Activated T-cell treated with anti-CD3 and anti-CD28 coated beads, Interleukin-2, amount 50 U/mL, for 24 hours (primary cell): Measurements from ENCODE around the gene SPRED2.

ENCODE experiments used
- DNase-seq: peaks from one replicate; pipeline ENCODE4 v3.0.0-alpha.2; 2020
- H3K27ac Mint-ChIP-seq: 2 replicates; pipeline ENCODE4 v1.8.0; 2020; ENCODE audit warnings: mild to moderate bottlenecking, mixed read lengths
- H3K27me3 Mint-ChIP-seq: 2 replicates; pipeline ENCODE4 v1.8.0; 2020; ENCODE audit warnings: mixed read lengths
- H3K36me3 Mint-ChIP-seq: 2 replicates; pipeline ENCODE4 v1.8.0; 2020; ENCODE audit warnings: low read depth, mixed read lengths
- H3K4me1 Mint-ChIP-seq: 2 replicates; pipeline ENCODE4 v1.8.0; 2020; ENCODE audit warnings: low read depth, mixed read lengths
- H3K4me3 Mint-ChIP-seq: 2 replicates; pipeline ENCODE4 v1.8.0; 2020; ENCODE audit warnings: mild to moderate bottlenecking, moderate library complexity, mixed read lengths
- H3K9me3 Mint-ChIP-seq: 2 replicates; pipeline ENCODE4 v1.8.0; 2020; ENCODE audit warnings: mixed read lengths

The SPRED2 gene

GRCh38 chr2:65363879-65364666 is 68.3 kb downstream of the SPRED2 start:
- H3K27me3 Mint-ChIP-seq: peaks cover 8% of the 10 kb centered on the region
- H3K27ac Mint-ChIP-seq: no peak overlapping the region
- H3K9me3 Mint-ChIP-seq: no peaks in the 10 kb centered on the region
- no peaks in the 10 kb centered on the region for H3K36me3 Mint-ChIP-seq
- no peak overlapping the region for H3K4me3 Mint-ChIP-seq
- DNase-seq: no peak
- H3K4me1 Mint-ChIP-seq: peaks cover 35% of the 10 kb centered on the region

- Mint-ChIP-seq H3K9me3 (no peaks in the 10 kb centered on the region), H3K4me3 (no peak overlapping the region), H3K4me1 (peaks cover 47% of the 10 kb centered on the region), H3K36me3 (no peaks in the 10 kb centered on the region), H3K27ac (peak overlapping the region; percentile 24), H3K27me3 (peaks cover 10% of the 10 kb centered on the region)
- DNase-seq: no peak
Measured at GRCh38 chr2:65361623-65362022, 70.8 kb downstream of the SPRED2 start.

GRCh38 chr2:65360441-65360840 is 72.0 kb downstream of the SPRED2 start:
- no peak for DNase-seq
- H3K27ac Mint-ChIP-seq: no peak overlapping the region
- no peak overlapping the region for H3K4me3 Mint-ChIP-seq
- H3K36me3 Mint-ChIP-seq: no peaks in the 10 kb centered on the region
- peaks cover 42% of the 10 kb centered on the region for H3K4me1 Mint-ChIP-seq
- H3K27me3 Mint-ChIP-seq: peaks cover 17% of the 10 kb centered on the region
- H3K9me3 Mint-ChIP-seq: no peaks in the 10 kb centered on the region

- H3K4me1 Mint-ChIP-seq: peaks cover 42% of the 10 kb centered on the region
- H3K27me3 Mint-ChIP-seq: peaks cover 15% of the 10 kb centered on the region
- H3K4me3 Mint-ChIP-seq: no peak overlapping the region
- DNase-seq: no peak
- no peak overlapping the region for H3K27ac Mint-ChIP-seq
- H3K9me3 Mint-ChIP-seq: no peaks in the 10 kb centered on the region
- H3K36me3 Mint-ChIP-seq: no peaks in the 10 kb centered on the region
Measured at GRCh38 chr2:65358678-65359400, 73.6 kb downstream of the SPRED2 start.

- peak overlapping the region; percentile 42 for H3K27ac Mint-ChIP-seq
- H3K36me3 Mint-ChIP-seq: no peaks in the 10 kb centered on the region
- H3K9me3 Mint-ChIP-seq: no peaks in the 10 kb centered on the region
- H3K4me1 Mint-ChIP-seq: peaks cover 42% of the 10 kb centered on the region
- H3K4me3 Mint-ChIP-seq: no peak overlapping the region
- peaks cover 14% of the 10 kb centered on the region for H3K27me3 Mint-ChIP-seq
- DNase-seq: no peak
Measured at GRCh38 chr2:65357959-65358294, 74.5 kb downstream of the SPRED2 start.

GRCh38 chr2:65357095-65357958 is 75.1 kb downstream of the SPRED2 start:
- DNase-seq: no peak
- Mint-ChIP-seq H3K27ac (peak overlapping the region; percentile 42), H3K4me1 (peaks cover 42% of the 10 kb centered on the region), H3K4me3 (no peak overlapping the region), H3K9me3 (no peaks in the 10 kb centered on the region), H3K27me3 (peaks cover 14% of the 10 kb centered on the region), H3K36me3 (no peaks in the 10 kb centered on the region)

- DNase-seq: no peak
- H3K27ac Mint-ChIP-seq: no peak overlapping the region
- no peaks in the 10 kb centered on the region for H3K36me3 Mint-ChIP-seq
- H3K27me3 Mint-ChIP-seq: peaks cover 9% of the 10 kb centered on the region
- no peak overlapping the region for H3K4me3 Mint-ChIP-seq
- no peaks in the 10 kb centered on the region for H3K9me3 Mint-ChIP-seq
- peaks cover 33% of the 10 kb centered on the region for H3K4me1 Mint-ChIP-seq
Measured at GRCh38 chr2:65355186-65355831, 77.1 kb downstream of the SPRED2 start.

- Mint-ChIP-seq H3K9me3 (no peaks in the 10 kb centered on the region), H3K27ac (no peak overlapping the region), H3K4me1 (peaks cover 33% of the 10 kb centered on the region), H3K36me3 (no peaks in the 10 kb centered on the region), H3K4me3 (no peak overlapping the region), H3K27me3 (peaks cover 9% of the 10 kb centered on the region)
- no peak for DNase-seq
Measured at GRCh38 chr2:65354773-65355172, 77.6 kb downstream of the SPRED2 start.

GRCh38 chr2:65353927-65354326 is 78.5 kb downstream of the SPRED2 start:
- peaks cover 27% of the 10 kb centered on the region for H3K4me1 Mint-ChIP-seq
- peaks cover 9% of the 10 kb centered on the region for H3K27me3 Mint-ChIP-seq
- H3K27ac Mint-ChIP-seq: no peak overlapping the region
- H3K36me3 Mint-ChIP-seq: no peaks in the 10 kb centered on the region
- DNase-seq: no peak
- H3K9me3 Mint-ChIP-seq: no peaks in the 10 kb centered on the region
- H3K4me3 Mint-ChIP-seq: no peak overlapping the region

- Mint-ChIP-seq H3K9me3 (no peaks in the 10 kb centered on the region), H3K27me3 (peaks cover 9% of the 10 kb centered on the region), H3K36me3 (no peaks in the 10 kb centered on the region), H3K27ac (no peak overlapping the region), H3K4me1 (peaks cover 19% of the 10 kb centered on the region), H3K4me3 (no peak overlapping the region)
- no peak for DNase-seq
Measured at GRCh38 chr2:65353046-65353445, 79.4 kb downstream of the SPRED2 start.

GRCh38 chr2:65351948-65352595 is 80.3 kb downstream of the SPRED2 start:
- Mint-ChIP-seq H3K27me3 (peaks cover 9% of the 10 kb centered on the region), H3K4me3 (no peak overlapping the region), H3K27ac (no peak overlapping the region), H3K4me1 (peaks cover 10% of the 10 kb centered on the region), H3K36me3 (no peaks in the 10 kb centered on the region), H3K9me3 (no peaks in the 10 kb centered on the region)
- no peak for DNase-seq

GRCh38 chr2:65351234-65351947 is 81.0 kb downstream of the SPRED2 start:
- Mint-ChIP-seq H3K27ac (no peak overlapping the region), H3K9me3 (no peaks in the 10 kb centered on the region), H3K4me3 (no peak overlapping the region), H3K4me1 (peaks cover 7% of the 10 kb centered on the region), H3K36me3 (no peaks in the 10 kb centered on the region), H3K27me3 (peaks cover 5% of the 10 kb centered on the region)
- DNase-seq: no peak

GRCh38 chr2:65350651-65351056 is 81.7 kb downstream of the SPRED2 start:
- no peak for DNase-seq
- no peak overlapping the region for H3K4me3 Mint-ChIP-seq
- no peaks in the 10 kb centered on the region for H3K27me3 Mint-ChIP-seq
- H3K27ac Mint-ChIP-seq: no peak overlapping the region
- H3K9me3 Mint-ChIP-seq: no peaks in the 10 kb centered on the region
- no peaks in the 10 kb centered on the region for H3K36me3 Mint-ChIP-seq
- peaks cover 4% of the 10 kb centered on the region for H3K4me1 Mint-ChIP-seq
